Prostate gland (tissue), 2 donors: ENCODE data around the gene SNAPC2.
"Not testable (repeated sequence)": the region's sequence is repeated elsewhere in the genome, so short reads cannot be mapped to it uniquely, and the experiment has no call there.

ENCODE experiments used
- CTCF ChIP-seq, 4 experiments: fragments of 200-600 bp in 2 of 4; fragments of 450-650 bp in 2 of 4; sonication (generic) in 2 of 4; IDR thresholded peaks; 1 replicate in 3 of 4; 2 replicates in 1 of 4; pipeline ENCODE4 v1.5.1; 2016 to 2019; ENCODE audit warnings: antibody characterized with exemption in 4 of 4, mild to moderate bottlenecking in 2 of 4, moderate library complexity in 2 of 4
- POLR2A ChIP-seq: fragments of 450-650 bp; IDR thresholded peaks from one replicate; pipeline ENCODE4 v1.6.1; 2016; ENCODE audit warnings: antibody characterized with exemption, mild to moderate bottlenecking
- POLR2AphosphoS5 ChIP-seq: sonication (generic); formaldehyde crosslinking; IDR thresholded peaks from one replicate; pipeline ENCODE4 v1.6.1; 2017; ENCODE audit warnings: antibody characterized with exemption

- not testable (repeated sequence) for TF ChIP-seq CTCF (IDR thresholded peaks at IDR 0.05); POLR2A; POLR2AphosphoS5
These were observed 26.6 kb upstream of the SNAPC2 start for GRCh38 chr19:7893362-7894101.
